ENCODE data around the gene RBP5. TPM values are rescaled to one million over a fixed set of nuclear protein-coding genes. Genes with fewer than 3 reads are reported as not detected.

The RBP5 gene
- total and polyA plus RNA-seq, 4 donors: 1.1 to 13.4 (median 6.3) TPM; not detected in 1

GRCh38 chr12:7073946-7074345, 54.7 kb downstream of the RBP5 start:
- Histone ChIP-seq H3K4me1 (ENCODE audit: control insufficient read depth in 1 of 2, insufficient read depth in 2 of 2, low read length in 2 of 2) (no peaks in the 10 kb centered on the region), H3K36me3 (ENCODE audit: control insufficient read depth in 1 of 2, insufficient read depth in 2 of 2, low read length in 1 of 2) (peaks cover 0 to 2% of the 10 kb centered on the region in 2 donors), H3K9me3 (ENCODE audit: control insufficient read depth, low read length) (no peaks in the 10 kb centered on the region), H3K27me3 (ENCODE audit: control insufficient read depth in 1 of 2, insufficient read depth in 2 of 2, low read length in 1 of 2) (no peaks in the 10 kb centered on the region), H3K27ac (ENCODE audit: low read depth in 1 of 2, low read length in 2 of 2) (no peak overlapping the region), H3K4me3 (ENCODE audit: low read length in 2 of 2) (no peak overlapping the region)
- ATAC-seq (ENCODE audit: low FRiP score) (no peak), DNase-seq (no peak)
- intact Hi-C loops (cut with DNase I): no loop called here
- 58 to 60% methylated on average over 1 of the region's 1 CpG for WGBS, 2 donors

Other genes starting within 250 kb of the RBP5 start
- gene LRRC23, start 224.1 kb downstream of the RBP5 start, total RNA-seq: 10 to 100 TPM in 1 of 2 donors, 1 to 10 TPM in 1; 5.3 to 11.2 TPM
- 10 to 100 TPM; 16.8 to 20.8 TPM for gene LRRC23, start 224.1 kb downstream of the RBP5 start, polyA plus RNA-seq
- gene ENO2, start 214.3 kb downstream of the RBP5 start, total RNA-seq: 10 to 100 TPM; 59.0 to 79.5 TPM
- 100 to 1,000 TPM in 1 of 2 donors, 10 to 100 TPM in 1; 14.7 to 116 TPM for gene ENO2, start 214.3 kb downstream of the RBP5 start, polyA plus RNA-seq
- 100 to 1,000 TPM; 138 to 146 TPM for gene ATN1, start 200.9 kb downstream of the RBP5 start, total RNA-seq
- 100 to 1,000 TPM in 1 of 2 donors, 10 to 100 TPM in 1; 22.7 to 149 TPM for gene ATN1, start 200.9 kb downstream of the RBP5 start, polyA plus RNA-seq
- not detected for gene RNU7-1, start 185.1 kb downstream of the RBP5 start, total RNA-seq
- not detected for gene RNU7-1, start 185.1 kb downstream of the RBP5 start, polyA plus RNA-seq
- 100 to 1,000 TPM; 197 to 233 TPM for gene C12orf57, start 184.9 kb downstream of the RBP5 start, total RNA-seq
- gene C12orf57, start 184.9 kb downstream of the RBP5 start, polyA plus RNA-seq: 1,000 to 10,000 TPM in 1 of 2 donors, 100 to 1,000 TPM in 1; 849 to 1,017 TPM
- gene PTPN6, start 177.5 kb downstream of the RBP5 start, total RNA-seq: 10 to 100 TPM; 29.8 to 42.3 TPM
- 10 to 100 TPM; 10.1 to 25.7 TPM for gene PTPN6, start 177.5 kb downstream of the RBP5 start, polyA plus RNA-seq
- 100 to 1,000 TPM in 1 of 2 donors, 10 to 100 TPM in 1; 97.9 to 117 TPM for gene PHB2, start 158.2 kb downstream of the RBP5 start, total RNA-seq
- 100 to 1,000 TPM; 105 to 139 TPM for gene PHB2, start 158.2 kb downstream of the RBP5 start, polyA plus RNA-seq
- 10 to 100 TPM; 30.2 to 31.6 TPM for gene EMG1, start 158.0 kb downstream of the RBP5 start, total RNA-seq
- gene EMG1, start 158.0 kb downstream of the RBP5 start, polyA plus RNA-seq: 10 to 100 TPM; 15.4 to 24.4 TPM
- 10 to 100 TPM; 28.8 to 33.2 TPM for gene LPCAT3, start 110.4 kb downstream of the RBP5 start, total RNA-seq
- gene LPCAT3, start 110.4 kb downstream of the RBP5 start, polyA plus RNA-seq: 10 to 100 TPM; 10.1 to 27.3 TPM
- 1,000 to 10,000 TPM in 1 of 2 donors, 100 to 1,000 TPM in 1; 490 to 1,087 TPM for gene C1S, start 68.2 kb downstream of the RBP5 start, total RNA-seq
- 100 to 1,000 TPM; 141 to 687 TPM for gene C1S, start 68.2 kb downstream of the RBP5 start, polyA plus RNA-seq
- 1,000 to 10,000 TPM in 1 of 2 donors, 100 to 1,000 TPM in 1; 769 to 1,570 TPM for gene C1R, start 36.4 kb downstream of the RBP5 start, total RNA-seq
- 1,000 to 10,000 TPM in 1 of 2 donors, 100 to 1,000 TPM in 1; 148 to 1,159 TPM for gene C1R, start 36.4 kb downstream of the RBP5 start, polyA plus RNA-seq
- 100 to 1,000 TPM in 1 of 2 donors, 10 to 100 TPM in 1; 82.0 to 139 TPM for gene C1RL, start 19.7 kb downstream of the RBP5 start, total RNA-seq
- gene C1RL, start 19.7 kb downstream of the RBP5 start, polyA plus RNA-seq: 10 to 100 TPM; 14.5 to 85.1 TPM
- gene CLSTN3, start 1.5 kb upstream of the RBP5 start, total RNA-seq: 10 to 100 TPM; 34.2 to 77.2 TPM
- gene CLSTN3, start 1.5 kb upstream of the RBP5 start, polyA plus RNA-seq: 10 to 100 TPM; 12.4 to 15.4 TPM
- gene PEX5, start 60.8 kb upstream of the RBP5 start, total RNA-seq: 10 to 100 TPM; 37.9 to 45.6 TPM
- gene PEX5, start 60.8 kb upstream of the RBP5 start, polyA plus RNA-seq: 10 to 100 TPM; 25.5 to 29.7 TPM
- not detected for gene ACSM4, start 175.2 kb upstream of the RBP5 start, total RNA-seq
- gene ACSM4, start 175.2 kb upstream of the RBP5 start, polyA plus RNA-seq: not detected